ENCODE measurements around the gene BCAR1. TPM values are rescaled to one million over a fixed set of nuclear protein-coding genes. Genes with fewer than 3 reads are reported as not detected.

Gene BCAR1
- total RNA-seq, 1 experiment from 2014 or later: 68.4 TPM

- H3K36me3 ChIP-seq (replicated peaks; ENCODE audit: control insufficient read depth, insufficient read depth, low read length): peaks cover 2% of the 10 kb centered on the region
- DNase-seq: peak; percentile 29
- H3K4me3 ChIP-seq (ENCODE audit: insufficient read depth, low read depth, low read length): peak overlapping the region; percentile 92
- no peaks in the 10 kb centered on the region for H3K27me3 ChIP-seq (ENCODE audit: control insufficient read depth, insufficient read depth, low read length)
Measured at GRCh38 chr16:75264457-75264998, 13.1 kb upstream of the BCAR1 start.

DNA sequence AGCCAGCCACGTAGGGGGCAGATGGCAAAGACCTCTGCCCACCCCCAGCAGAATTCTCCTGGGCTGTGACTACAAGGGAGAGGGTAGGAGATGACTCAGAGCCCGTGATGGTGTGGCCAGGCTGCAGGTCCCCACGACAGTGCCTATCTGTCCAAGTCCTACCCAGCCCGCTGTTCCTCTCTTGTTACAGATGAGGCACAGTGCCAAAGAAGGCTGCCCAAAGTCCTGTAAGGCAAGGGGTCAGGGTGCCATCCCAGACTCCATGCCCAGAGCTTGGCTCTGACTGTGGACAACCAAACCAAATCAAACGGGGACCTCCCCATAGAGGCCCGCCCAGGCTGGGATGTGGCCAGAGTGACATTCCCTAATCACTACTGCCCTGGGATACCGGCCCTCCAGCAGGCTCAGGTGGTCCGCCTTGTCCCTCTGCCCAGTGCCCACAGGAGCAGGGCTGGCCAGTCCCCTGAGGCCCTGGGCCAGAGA lies 12.6 kb upstream of the BCAR1 start:
- Histone ChIP-seq H3K27me3 (ENCODE audit: control insufficient read depth, insufficient read depth, low read length) (no peaks in the 10 kb centered on the region), H3K4me3 (ENCODE audit: insufficient read depth, low read depth, low read length) (no peak overlapping the region; the same call in 1 of the 2 replicates), H3K36me3 (replicated peaks; ENCODE audit: control insufficient read depth, insufficient read depth, low read length) (peaks cover 2% of the 10 kb centered on the region)
- peak; percentile 29 for DNase-seq

DNA sequence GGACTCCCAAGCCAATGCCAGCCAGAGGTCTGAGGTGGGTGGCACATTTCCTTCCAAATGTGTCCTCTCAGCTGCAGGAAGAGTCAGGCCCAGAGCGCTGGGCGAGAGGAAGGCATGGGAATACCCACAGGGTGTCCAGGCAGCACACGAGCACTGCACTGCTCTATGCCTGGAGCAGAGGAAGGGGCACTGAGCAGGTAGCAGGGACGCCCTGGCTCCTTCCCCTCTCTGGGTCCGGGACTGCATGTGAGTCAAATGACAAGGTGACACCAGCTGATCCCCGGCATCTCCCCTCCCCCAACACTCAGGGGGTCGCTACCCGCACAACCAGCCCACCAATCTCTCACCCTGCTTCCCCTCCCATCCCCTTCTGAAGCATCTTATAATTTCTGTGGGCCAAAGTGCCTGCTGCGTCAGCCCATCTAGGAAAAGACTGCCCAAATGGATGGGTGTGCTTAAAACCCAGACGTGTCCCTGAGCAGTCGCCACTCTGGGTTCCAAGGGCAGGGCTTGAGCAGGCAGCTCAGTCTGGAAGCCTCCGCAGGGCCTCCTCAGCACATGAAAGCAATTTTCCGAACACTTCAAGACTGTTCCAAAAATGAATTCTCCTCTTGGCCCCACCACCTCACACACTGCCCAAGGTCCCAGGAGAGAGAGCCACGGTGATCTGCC lies 12.0 kb upstream of the BCAR1 start:
- peaks cover 2% of the 10 kb centered on the region for H3K36me3 ChIP-seq (replicated peaks; ENCODE audit: control insufficient read depth, insufficient read depth, low read length)
- no peaks in the 10 kb centered on the region for H3K27me3 ChIP-seq (ENCODE audit: control insufficient read depth, insufficient read depth, low read length)
- H3K4me3 ChIP-seq (ENCODE audit: insufficient read depth, low read depth, low read length): no peak overlapping the region
- peak; percentile 40 for DNase-seq

- no peaks in the 10 kb centered on the region for H3K27me3 ChIP-seq (ENCODE audit: control insufficient read depth, insufficient read depth, low read length)
- peaks cover 2% of the 10 kb centered on the region for H3K36me3 ChIP-seq (replicated peaks; ENCODE audit: control insufficient read depth, insufficient read depth, low read length)
- no peak overlapping the region for H3K4me3 ChIP-seq (ENCODE audit: insufficient read depth, low read depth, low read length)
- no peak for DNase-seq
Measured at GRCh38 chr16:75262800-75263127, 11.3 kb upstream of the BCAR1 start.

DNA sequence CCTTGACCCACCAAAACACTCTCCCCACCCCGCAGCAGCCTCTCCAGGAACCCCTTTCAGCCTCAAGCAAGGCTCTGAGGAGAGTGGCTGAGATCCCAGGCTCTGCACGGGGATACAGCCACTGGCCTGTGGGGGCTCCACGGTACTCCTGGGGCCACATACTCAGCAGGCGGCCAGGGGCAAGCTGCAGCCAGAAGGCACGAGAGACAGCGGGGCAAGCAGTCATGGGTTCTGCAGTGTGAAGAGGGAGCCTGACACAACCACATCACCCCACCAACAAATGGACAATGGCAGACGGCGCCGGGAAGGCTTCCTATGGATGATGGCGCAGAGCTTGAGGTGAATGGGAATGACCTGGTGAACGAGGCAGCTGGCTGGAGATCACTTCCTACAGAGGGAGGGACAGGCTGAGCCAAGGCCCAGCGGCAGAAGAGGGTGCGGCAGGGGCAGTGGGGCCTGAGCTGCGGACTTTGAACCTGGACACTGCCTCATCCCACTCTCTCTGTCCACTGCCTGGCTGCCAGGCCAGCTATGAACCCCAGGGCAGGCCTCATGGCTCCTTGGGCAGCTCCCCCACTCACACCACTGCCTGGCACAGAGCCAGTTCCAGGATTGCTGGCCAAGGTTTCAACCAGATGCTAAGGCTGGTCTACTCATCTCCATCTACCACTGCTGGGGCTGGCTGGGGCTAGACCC lies 10.8 kb upstream of the BCAR1 start:
- Histone ChIP-seq H3K36me3 (replicated peaks; ENCODE audit: control insufficient read depth, insufficient read depth, low read length) (peaks cover 2% of the 10 kb centered on the region), H3K27me3 (ENCODE audit: control insufficient read depth, insufficient read depth, low read length) (no peaks in the 10 kb centered on the region), H3K4me3 (ENCODE audit: insufficient read depth, low read depth, low read length) (no peak overlapping the region)
- peak; percentile 71 for DNase-seq

- DNase-seq: peak; percentile 52
- H3K27me3 ChIP-seq (ENCODE audit: control insufficient read depth, insufficient read depth, low read length): no peaks in the 10 kb centered on the region
- H3K36me3 ChIP-seq (replicated peaks; ENCODE audit: control insufficient read depth, insufficient read depth, low read length): peaks cover 2% of the 10 kb centered on the region
- no peak overlapping the region for H3K4me3 ChIP-seq (ENCODE audit: insufficient read depth, low read depth, low read length)
Measured at GRCh38 chr16:75261590-75262078, 10.2 kb upstream of the BCAR1 start.

DNA sequence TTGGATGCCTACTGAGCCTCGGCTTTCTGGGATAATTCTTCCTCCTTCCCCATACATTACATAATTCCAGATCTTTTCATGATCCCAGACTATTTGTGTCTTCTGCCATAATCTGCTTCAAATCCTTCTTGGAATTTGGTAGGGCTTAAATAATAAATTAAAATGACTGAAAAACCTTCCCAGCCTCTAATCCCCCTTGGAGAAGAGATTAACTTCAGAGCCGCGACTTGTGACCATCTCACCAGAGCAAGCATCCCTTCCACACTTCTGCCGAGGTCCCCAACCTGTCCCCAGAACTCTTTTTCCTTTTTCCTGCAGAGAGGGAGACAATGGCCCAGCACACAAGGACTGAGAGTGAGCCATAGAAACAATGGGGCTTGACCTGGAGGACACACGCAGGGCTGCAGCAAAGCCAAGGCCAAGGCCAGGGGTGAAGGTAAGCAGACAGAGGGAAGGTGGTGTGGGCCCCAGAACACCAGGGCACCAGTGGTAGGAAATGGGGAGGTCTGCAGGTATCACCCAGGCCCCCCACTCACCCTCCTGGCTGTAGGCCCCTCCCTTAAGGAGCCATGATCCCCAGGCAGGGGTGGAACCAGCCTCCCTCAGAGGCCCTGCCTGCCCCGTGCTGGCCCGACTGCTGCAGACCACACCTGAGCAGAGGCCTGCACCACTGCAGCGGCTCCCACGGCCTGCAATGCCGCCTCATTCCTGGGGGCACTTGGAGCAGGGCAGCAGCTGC lies 9.6 kb upstream of the BCAR1 start:
- no peak overlapping the region for H3K4me3 ChIP-seq (ENCODE audit: insufficient read depth, low read depth, low read length)
- peak; percentile 66 for DNase-seq
- peaks cover 2% of the 10 kb centered on the region for H3K36me3 ChIP-seq (replicated peaks; ENCODE audit: control insufficient read depth, insufficient read depth, low read length)
- no peaks in the 10 kb centered on the region for H3K27me3 ChIP-seq (ENCODE audit: control insufficient read depth, insufficient read depth, low read length)

- no peak for DNase-seq
- no peak overlapping the region for H3K4me3 ChIP-seq (ENCODE audit: insufficient read depth, low read depth, low read length)
- H3K36me3 ChIP-seq (replicated peaks; ENCODE audit: control insufficient read depth, insufficient read depth, low read length): no peaks in the 10 kb centered on the region; the same call in 1 of the 2 replicates
Measured at GRCh38 chr16:75258807-75259141, 7.3 kb upstream of the BCAR1 start.

GRCh38 chr16:75257886-75258806 lies 6.7 kb upstream of the BCAR1 start:
- no peaks in the 10 kb centered on the region for H3K27me3 ChIP-seq (ENCODE audit: control insufficient read depth, insufficient read depth, low read length)
- no peak overlapping the region for H3K4me3 ChIP-seq (ENCODE audit: insufficient read depth, low read depth, low read length)
- H3K36me3 ChIP-seq (replicated peaks; ENCODE audit: control insufficient read depth, insufficient read depth, low read length): no peaks in the 10 kb centered on the region; the same call in 1 of the 2 replicates
- no peak for DNase-seq

More at GRCh38 chr16:75258807-75259141, 7.3 kb upstream of the BCAR1 start:
- H3K27me3 ChIP-seq (ENCODE audit: control insufficient read depth, insufficient read depth, low read length): no peaks in the 10 kb centered on the region

GRCh38 chr16:75256696-75257343 lies 5.4 kb upstream of the BCAR1 start:
- DNase-seq: peak; percentile 88
- H3K27me3 ChIP-seq (ENCODE audit: control insufficient read depth, insufficient read depth, low read length): no peaks in the 10 kb centered on the region
- no peak overlapping the region for H3K4me3 ChIP-seq (ENCODE audit: insufficient read depth, low read depth, low read length)
- no peaks in the 10 kb centered on the region for H3K36me3 ChIP-seq (replicated peaks; ENCODE audit: control insufficient read depth, insufficient read depth, low read length)

DNA sequence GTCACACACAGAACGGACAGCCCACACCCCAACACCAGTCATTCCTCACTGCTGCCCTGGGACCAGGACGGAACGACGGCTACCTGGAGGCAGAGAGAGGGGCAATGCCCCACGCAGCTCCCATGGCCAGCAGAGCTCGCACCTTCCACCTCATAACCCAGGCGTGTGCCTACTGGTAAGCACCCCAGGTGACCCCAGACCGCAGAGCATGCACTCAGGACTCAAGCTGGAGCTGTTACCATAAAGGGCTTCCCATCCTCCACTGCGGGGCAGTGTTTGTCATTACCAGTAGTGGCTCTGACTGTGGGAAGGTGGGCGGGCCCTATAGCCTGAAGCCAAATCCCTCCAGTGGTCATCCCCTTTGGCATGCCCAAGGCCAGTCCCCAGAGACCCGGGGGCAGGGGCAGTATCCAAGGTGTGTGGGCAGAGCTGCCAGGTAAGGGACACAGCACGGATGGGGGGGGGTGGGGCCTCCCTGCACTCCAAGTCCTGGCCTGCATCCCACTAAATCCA lies 4.7 kb upstream of the BCAR1 start:
- H3K36me3 ChIP-seq (replicated peaks; ENCODE audit: control insufficient read depth, insufficient read depth, low read length): no peaks in the 10 kb centered on the region
- H3K4me3 ChIP-seq (ENCODE audit: insufficient read depth, low read depth, low read length): no peak overlapping the region
- peak; percentile 79 for DNase-seq
- no peaks in the 10 kb centered on the region for H3K27me3 ChIP-seq (ENCODE audit: control insufficient read depth, insufficient read depth, low read length)

- no peak for DNase-seq
- Histone ChIP-seq H3K27me3 (ENCODE audit: control insufficient read depth, insufficient read depth, low read length) (no peaks in the 10 kb centered on the region), H3K4me3 (ENCODE audit: insufficient read depth, low read depth, low read length) (no peak overlapping the region), H3K36me3 (replicated peaks; ENCODE audit: control insufficient read depth, insufficient read depth, low read length) (no peaks in the 10 kb centered on the region)
Measured at GRCh38 chr16:75254359-75254837, 3.0 kb upstream of the BCAR1 start.
